IMR-90 (cell line): ENCODE results near the gene CHAF1B. TPM values are rescaled to one million over a fixed set of nuclear protein-coding genes. Genes with fewer than 3 reads are reported as not detected.

Experiments
- ATAC-seq: fragments of 200-7000 bp; cut with Tn5 transposase; 2 replicates; pipeline ENCODE4 v1.9.1; 2020; ENCODE audit warnings: low read depth, mild to moderate bottlenecking, moderate library complexity
- BruUV-seq: library from RNA; stranded (reverse); fragments of 400-500 nt; replicated peaks from 2 replicates; lab custom pipeline; 2021; lab: Mats Ljungman, UMichigan
- CTCF ChIA-PET: fragments of 300-600 bp; formaldehyde crosslinking; extraction: SDS; loops from one replicate; lab custom pipeline; 2021; ENCODE audit warnings: antibody characterized with exemption; lab: Yijun Ruan, JAX
- POLR2A ChIA-PET: fragments of 300-600 bp; sonication (Branson Sonifier 250); formaldehyde crosslinking; loops from one replicate; lab custom pipeline; 2022; ENCODE audit warnings: antibody characterized with exemption; ENCODE audit not compliant: unreplicated experiment; lab: Charles Lee
- DNase-seq: peaks from one replicate; pipeline ENCODE4 v3.0.0; 2013
- H2AFZ ChIP-seq: replicated peaks from 2 replicates; pipeline ENCODE3; 2013; ENCODE audit warnings: low read length, mild to moderate bottlenecking; ENCODE audit not compliant: poor library complexity
- H2AK5ac ChIP-seq: 2 replicates; pipeline ENCODE4 v1.6.1; 2013; ENCODE audit warnings: low read depth, low read length, inconsistent platforms
- H2AK9ac ChIP-seq: replicated peaks from 2 replicates; pipeline ENCODE3; 2013; ENCODE audit warnings: mild to moderate bottlenecking, low read depth, low read length, moderate library complexity; ENCODE audit not compliant: poor library complexity
- H2BK120ac ChIP-seq: 2 replicates; pipeline ENCODE4 v1.6.1; 2013; ENCODE audit warnings: low read depth, low read length, inconsistent platforms
- H2BK15ac ChIP-seq: 3 replicates; pipeline ENCODE4 v1.6.1; 2013; ENCODE audit warnings: low read depth, low read length, inconsistent platforms
- H2BK20ac ChIP-seq: 2 replicates; pipeline ENCODE4 v1.6.1; 2013; ENCODE audit warnings: low read depth, mild to moderate bottlenecking, inconsistent platforms, low read length, moderate library complexity
- H2BK5ac ChIP-seq: 2 replicates; pipeline ENCODE4 v1.6.1; 2013; ENCODE audit warnings: mild to moderate bottlenecking, low read depth, low read length, inconsistent platforms; ENCODE audit not compliant: poor library complexity, severe bottlenecking
- H3K14ac ChIP-seq: replicated peaks from 2 replicates; pipeline ENCODE4 v1.6.1; 2013; ENCODE audit warnings: low read depth, low read length, inconsistent platforms
- H3K18ac ChIP-seq: 2 replicates; pipeline ENCODE4 v1.6.1; 2013; ENCODE audit warnings: low read depth, low read length, control low read depth
- H3K23ac ChIP-seq: 2 replicates; pipeline ENCODE4 v1.6.1; 2013; ENCODE audit warnings: low read depth, low read length, inconsistent platforms
- H3K27ac ChIP-seq: 2 replicates; pipeline ENCODE4 v1.5.1; 2013; ENCODE audit warnings: mild to moderate bottlenecking, control low read depth, low read length; ENCODE audit not compliant: insufficient read depth
- H3K27me3 ChIP-seq: 2 replicates; pipeline ENCODE4 v1.6.1; 2013; ENCODE audit warnings: low read length; ENCODE audit not compliant: control insufficient read depth, insufficient read depth
- H3K36me3 ChIP-seq: 2 replicates; pipeline ENCODE4 v1.6.1; 2013; ENCODE audit warnings: low read length, mixed read lengths; ENCODE audit not compliant: control insufficient read depth, insufficient read depth
- H3K4ac ChIP-seq: 2 replicates; pipeline ENCODE4 v1.6.1; 2013; ENCODE audit warnings: low read depth, low read length, inconsistent platforms
- H3K4me1 ChIP-seq: 2 replicates; pipeline ENCODE4 v1.6.1; 2013; ENCODE audit warnings: low read length, mixed read lengths; ENCODE audit not compliant: control insufficient read depth, insufficient read depth
- H3K4me2 ChIP-seq: 2 replicates; pipeline ENCODE4 v1.6.1; 2013; ENCODE audit warnings: low read depth, mild to moderate bottlenecking, control low read depth, low read length, moderate library complexity
- H3K4me3 ChIP-seq: 2 replicates; pipeline ENCODE4 v1.5.1; 2013; ENCODE audit warnings: low read depth, mild to moderate bottlenecking, control low read depth, low read length, moderate library complexity; ENCODE audit not compliant: insufficient read depth
- H3K56ac ChIP-seq: 2 replicates; pipeline ENCODE4 v1.6.1; 2013; ENCODE audit warnings: low read length, inconsistent platforms; ENCODE audit not compliant: insufficient read depth; ENCODE audit errors: extremely low read depth
- H3K79me1 ChIP-seq, 2 experiments: 2 replicates each; pipeline ENCODE4 v1.6.1; 2013; ENCODE audit warnings: low read length in 2 of 2, inconsistent platforms in 1 of 2, low read depth in 1 of 2
- H3K9ac ChIP-seq: 2 replicates; pipeline ENCODE4 v1.6.1; 2013; ENCODE audit warnings: low read depth, low read length, control low read depth
- H3K9me1 ChIP-seq: 2 replicates; pipeline ENCODE4 v1.6.1; 2013; ENCODE audit warnings: low read length, inconsistent platforms; ENCODE audit not compliant: insufficient read depth
- H3K9me3 ChIP-seq: 2 replicates; pipeline ENCODE4 v1.6.1; 2013; ENCODE audit warnings: low read length; ENCODE audit not compliant: control insufficient read depth, insufficient read depth
- H4K20me1 ChIP-seq: 2 replicates; pipeline ENCODE4 v1.6.1; 2013; ENCODE audit warnings: low read length, inconsistent platforms; ENCODE audit not compliant: insufficient read depth
- H4K5ac ChIP-seq: 2 replicates; pipeline ENCODE4 v1.6.1; 2013; ENCODE audit warnings: mild to moderate bottlenecking, low read depth, low read length, control low read depth
- H4K8ac ChIP-seq, 2 experiments: 2 replicates each; pipeline ENCODE4 v1.6.1; 2013; ENCODE audit warnings: low read depth in 2 of 2, low read length in 2 of 2, control low read depth in 1 of 2, inconsistent platforms in 1 of 2
- H4K91ac ChIP-seq: 2 replicates; pipeline ENCODE4 v1.6.1; 2013; ENCODE audit warnings: low read depth, low read length, inconsistent platforms; ENCODE audit not compliant: insufficient read depth
- CHD1 ChIP-seq: IDR thresholded peaks from 2 replicates; pipeline ENCODE4 v1.6.1; 2012; ENCODE audit warnings: low read depth, low read length, improper control_type of control experiment
- FOS ChIP-seq: fragments of 150-350 bp; IDR thresholded peaks from 2 replicates; pipeline ENCODE4 v1.6.1; 2016; ENCODE audit warnings: low read depth, low read length
- MAFK ChIP-seq: IDR thresholded peaks from 2 replicates; pipeline ENCODE4 v1.6.1; 2012; ENCODE audit warnings: low read depth, low read length, improper control_type of control experiment
- NFE2L2 ChIP-seq: fragments of 150-350 bp; IDR thresholded peaks from 2 replicates; pipeline ENCODE4 v1.6.1; 2016; ENCODE audit warnings: low read depth, mild to moderate bottlenecking, low read length
- POLR2A ChIP-seq: IDR thresholded peaks from 2 replicates; pipeline ENCODE4 v1.6.1; 2012; ENCODE audit warnings: mild to moderate bottlenecking, low read depth, low read length
- RCOR1 ChIP-seq: IDR thresholded peaks from 2 replicates; pipeline ENCODE4 v1.6.1; 2012; ENCODE audit warnings: mild to moderate bottlenecking, low read length, improper control_type of control experiment; ENCODE audit not compliant: insufficient replicate concordance
- RFX5 ChIP-seq: IDR thresholded peaks from 2 replicates; pipeline ENCODE4 v1.8.0; 2012; ENCODE audit warnings: low read depth, mild to moderate bottlenecking, low read length, moderate library complexity
- dilution Hi-C: fragments of 300-500 bp; cut with HindIII; formaldehyde crosslinking; loops from one replicate; pipeline ENCODE4 v1.14.3; 2018; ENCODE audit warnings: low sequenced_read_pairs; ENCODE audit not compliant: unreplicated experiment
- in situ Hi-C: fragments of 300-500 bp; cut with MboI; formaldehyde crosslinking; loops from 3 replicates; pipeline ENCODE4 v1.14.3; 2019; ENCODE audit warnings: low sequenced_read_pairs, inconsistent platforms, mixed read lengths
- intact Hi-C: fragments of 100-400 bp; cut with micrococcal nuclease; formaldehyde crosslinking; loops from 2 replicates; pipeline ENCODE4 v1.10.0; 2022
- polyA plus RNA-seq, 3 experiments: library from polyadenylated mRNA; depleted of rRNA; stranded (reverse); fragments of >200 nt; gene quantifications; 2 replicates each; pipeline ENCODE4 v1.2.3, GENCODE V29; 2012; ENCODE audit warnings: low replicate concordance in 1 of 3
- total RNA-seq: library from RNA; depleted of rRNA; stranded (reverse); fragments of >200 nt; gene quantifications from 2 replicates; pipeline ENCODE4 v1.2.3, GENCODE V29; 2012
- TF ChIP-seq, protein P1 (sequence below): fragments of 150-350 bp; IDR thresholded peaks from 2 replicates; pipeline ENCODE4 v1.6.1; 2017; ENCODE audit warnings: mild to moderate bottlenecking, antibody characterized with exemption, low read length, low read depth
- TF ChIP-seq, protein P2 (sequence below): fragments of 150-350 bp; IDR thresholded peaks from 2 replicates; pipeline ENCODE4 v1.6.1; 2016; ENCODE audit warnings: low read depth, mild to moderate bottlenecking, low read length, moderate library complexity, borderline replicate concordance

Gene CHAF1B
- total and polyA plus RNA-seq, 2 of the 4 experiments (the other 2 are of a cell fraction) = 4.5 to 6.4 TPM

DNA sequence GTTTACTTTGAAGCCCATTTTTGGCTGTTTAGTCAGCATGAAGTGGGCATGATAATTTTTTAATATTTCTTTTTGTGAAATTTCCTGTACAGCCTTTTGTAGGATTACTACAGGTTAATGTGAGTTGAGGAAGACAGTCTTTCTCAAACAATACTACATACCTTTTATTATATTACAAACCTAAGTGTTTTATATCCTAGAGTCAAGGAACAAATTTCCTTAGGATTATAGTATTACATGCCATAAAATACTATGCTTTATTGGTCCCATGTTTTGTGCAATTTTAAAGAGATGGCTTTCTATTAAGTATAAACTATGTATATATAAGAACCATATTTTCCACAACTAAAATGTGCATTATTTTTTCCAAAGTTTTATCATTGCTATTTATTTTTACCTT is 9.2 kb upstream of the CHAF1B start:
- Histone ChIP-seq H3K9ac (no peak overlapping the region), H4K20me1 (no peaks in the 10 kb centered on the region), H3K9me1 (0 out of 2 replicates have a peak, but pooled peaks cover 5% of the 10 kb centered on the region), H3K27me3 (no peaks in the 10 kb centered on the region), H3K4ac (no peak overlapping the region), H3K14ac (no peak overlapping the region), H3K79me1 (peaks cover 4 to 8% of the 10 kb centered on the region in 2 experiments; a peak in 3 of 4 replicates), H3K4me1 (peaks cover 2% of the 10 kb centered on the region; the same call in 1 of the 2 replicates), H2BK120ac (no peak overlapping the region), H3K36me3 (peaks cover 29% of the 10 kb centered on the region), H2AFZ (no peak overlapping the region), H4K91ac (no peak overlapping the region), H3K4me2 (no peak overlapping the region), H3K27ac (no peak overlapping the region), H2BK20ac (no peak overlapping the region), H3K9me3 (no peaks in the 10 kb centered on the region), H2AK9ac (no peak overlapping the region), H4K8ac (no peak overlapping the region), H2BK15ac (no peak overlapping the region), H3K18ac (no peak overlapping the region), H3K23ac (no peak overlapping the region), H2AK5ac (no peak overlapping the region), H3K4me3 (no peak overlapping the region), H2BK5ac (no peak overlapping the region), H3K56ac (no peak overlapping the region), H4K5ac (no peak overlapping the region)
- dilution Hi-C loops (no loop called here), intact Hi-C loops (no loop called here), in situ Hi-C loops (no loop called here)
- DNase-seq (no peak), ATAC-seq (no peak)
- ChIA-PET POLR2A (no interaction called here), CTCF (no interaction called here)
- TF ChIP-seq, protein P1, sequence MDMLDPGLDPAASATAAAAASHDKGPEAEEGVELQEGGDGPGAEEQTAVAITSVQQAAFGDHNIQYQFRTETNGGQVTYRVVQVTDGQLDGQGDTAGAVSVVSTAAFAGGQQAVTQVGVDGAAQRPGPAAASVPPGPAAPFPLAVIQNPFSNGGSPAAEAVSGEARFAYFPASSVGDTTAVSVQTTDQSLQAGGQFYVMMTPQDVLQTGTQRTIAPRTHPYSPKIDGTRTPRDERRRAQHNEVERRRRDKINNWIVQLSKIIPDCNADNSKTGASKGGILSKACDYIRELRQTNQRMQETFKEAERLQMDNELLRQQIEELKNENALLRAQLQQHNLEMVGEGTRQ = no peak
- TF ChIP-seq, protein P2, sequence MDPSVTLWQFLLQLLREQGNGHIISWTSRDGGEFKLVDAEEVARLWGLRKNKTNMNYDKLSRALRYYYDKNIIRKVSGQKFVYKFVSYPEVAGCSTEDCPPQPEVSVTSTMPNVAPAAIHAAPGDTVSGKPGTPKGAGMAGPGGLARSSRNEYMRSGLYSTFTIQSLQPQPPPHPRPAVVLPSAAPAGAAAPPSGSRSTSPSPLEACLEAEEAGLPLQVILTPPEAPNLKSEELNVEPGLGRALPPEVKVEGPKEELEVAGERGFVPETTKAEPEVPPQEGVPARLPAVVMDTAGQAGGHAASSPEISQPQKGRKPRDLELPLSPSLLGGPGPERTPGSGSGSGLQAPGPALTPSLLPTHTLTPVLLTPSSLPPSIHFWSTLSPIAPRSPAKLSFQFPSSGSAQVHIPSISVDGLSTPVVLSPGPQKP = no peak
- TF ChIP-seq NFE2L2 (no peak), CHD1 (no peak), MAFK (no peak), RCOR1 (no peak), RFX5 (no peak), POLR2A (no peak), FOS (no peak)
- no TSS peak for BruUV-seq
